Glutamatergic neuron (in vitro differentiated cells): ENCODE results near the gene COPS7A. TPM values are rescaled to one million over a fixed set of nuclear protein-coding genes. Genes with fewer than 3 reads are reported as not detected.

Experiments
- DNase-seq: peaks from one replicate; pipeline ENCODE4 v3.0.0; 2022
- H3K27ac Mint-ChIP-seq: one replicate; pipeline ENCODE4 v1.8.0; 2020; ENCODE audit warnings: mild to moderate bottlenecking, mixed read lengths, inconsistent platforms; ENCODE audit not compliant: unreplicated experiment
- H3K27me3 Mint-ChIP-seq: one replicate; pipeline ENCODE4 v1.8.0; 2020; ENCODE audit warnings: mild to moderate bottlenecking, moderate library complexity, mixed read lengths, inconsistent platforms; ENCODE audit not compliant: unreplicated experiment
- H3K36me3 Mint-ChIP-seq: one replicate; pipeline ENCODE4 v1.8.0; 2020; ENCODE audit warnings: mild to moderate bottlenecking, mixed read lengths, inconsistent platforms; ENCODE audit not compliant: unreplicated experiment
- H3K4me1 Mint-ChIP-seq: one replicate; pipeline ENCODE4 v1.8.0; 2020; ENCODE audit warnings: mild to moderate bottlenecking, low read depth, mixed read lengths, inconsistent platforms; ENCODE audit not compliant: unreplicated experiment
- H3K4me3 Mint-ChIP-seq: one replicate; pipeline ENCODE4 v1.8.0; 2020; ENCODE audit warnings: mild to moderate bottlenecking, mixed read lengths, inconsistent platforms; ENCODE audit not compliant: unreplicated experiment
- H3K9me3 Mint-ChIP-seq: one replicate; pipeline ENCODE4 v1.8.0; 2020; ENCODE audit warnings: mild to moderate bottlenecking, moderate library complexity, mixed read lengths, inconsistent platforms; ENCODE audit not compliant: unreplicated experiment
- CTCF ChIP-seq: fragments of 200-600 bp; sonication (generic); IDR thresholded peaks from one replicate; pipeline ENCODE4 v1.5.0; 2021; ENCODE audit not compliant: partially characterized antibody, unreplicated experiment
- total RNA-seq: library from RNA; stranded (reverse); fragmentation: NEBNext Ultra II Directional; extraction: Animal tissue kit (Norgen Biotek cat#: 25700); gene quantifications from one replicate; pipeline ENCODE4 v1.2.1, GENCODE V29; 2021; ENCODE audit not compliant: unreplicated experiment

COPS7A gene
- total RNA-seq, 1 donor from 2014 or later, result 25.9 TPM

GRCh38 chr12:6750506-6750905 is 26.7 kb downstream of the COPS7A start:
- peaks cover 10% of the 10 kb centered on the region for H3K27me3 Mint-ChIP-seq
- H3K27ac Mint-ChIP-seq, result no peak overlapping the region
- no peak overlapping the region for H3K4me3 Mint-ChIP-seq
- H3K9me3 Mint-ChIP-seq, result peaks cover 8% of the 10 kb centered on the region
- H3K36me3 Mint-ChIP-seq, result peaks cover 14% of the 10 kb centered on the region
- no peak for DNase-seq
- H3K4me1 Mint-ChIP-seq, result peaks cover 13% of the 10 kb centered on the region
- no peak for TF ChIP-seq CTCF

- peaks cover 8% of the 10 kb centered on the region for H3K27me3 Mint-ChIP-seq
- DNase-seq, result no peak
- H3K9me3 Mint-ChIP-seq, result peaks cover 8% of the 10 kb centered on the region
- H3K4me1 Mint-ChIP-seq, result peaks cover 13% of the 10 kb centered on the region
- peak overlapping the region; percentile 81 for H3K27ac Mint-ChIP-seq
- H3K36me3 Mint-ChIP-seq, result peaks cover 14% of the 10 kb centered on the region
- H3K4me3 Mint-ChIP-seq, result peak overlapping the region; percentile 95
- no peak for TF ChIP-seq CTCF
Measured at GRCh38 chr12:6751767-6752166, 27.9 kb downstream of the COPS7A start.

GRCh38 chr12:6752167-6752920 is 28.5 kb downstream of the COPS7A start:
- peak overlapping the region; percentile 81 for H3K27ac Mint-ChIP-seq
- peaks cover 8% of the 10 kb centered on the region for H3K27me3 Mint-ChIP-seq
- H3K9me3 Mint-ChIP-seq, result peaks cover 8% of the 10 kb centered on the region
- peak; percentile 54 for DNase-seq
- TF ChIP-seq CTCF, result peak; percentile 38
- H3K4me3 Mint-ChIP-seq, result peak overlapping the region; percentile 95
- H3K36me3 Mint-ChIP-seq, result peaks cover 14% of the 10 kb centered on the region
- peaks cover 16% of the 10 kb centered on the region for H3K4me1 Mint-ChIP-seq

- H3K9me3 Mint-ChIP-seq, result peaks cover 10% of the 10 kb centered on the region
- H3K36me3 Mint-ChIP-seq, result peaks cover 7% of the 10 kb centered on the region
- peak; percentile 98 for DNase-seq
- TF ChIP-seq CTCF, result peak; percentile 87
- peaks cover 21% of the 10 kb centered on the region for H3K4me1 Mint-ChIP-seq
- peaks cover 10% of the 10 kb centered on the region for H3K27me3 Mint-ChIP-seq
- peak within 1 kb of the TSS; percentile 95 for H3K4me3 Mint-ChIP-seq
- peak within 1 kb of the TSS; percentile 98 for H3K27ac Mint-ChIP-seq
Measured at GRCh38 chr12:6752921-6753771, 29.3 kb downstream of the COPS7A start, which contains the start of gene MLF2. MLF2 (minus strand) TSS chr12:6753141; CDS start chr12:6752334, 807 bp downstream.
